Keratinocyte (primary cell): ENCODE results near the gene NPC2. TPM values are rescaled to one million over a fixed set of nuclear protein-coding genes. Genes with fewer than 3 reads are reported as not detected.
"Not testable (repeated sequence)": the region's sequence is repeated elsewhere in the genome, so short reads cannot be mapped to it uniquely, and the experiment has no call there.

Source experiments
- DNase-seq: peaks from one replicate; pipeline ENCODE4 v3.0.0-alpha.2; 2011; ENCODE audit warnings: low read depth, missing footprints, low spot score
- FAIRE-seq: peaks from 2 replicates; lab custom pipeline; 2011; peaks lifted over from hg19 to GRCh38; lab: Jason Lieb, UNC
- H2AFZ ChIP-seq: 2 replicates; pipeline ENCODE4 v1.6.0; 2012; ENCODE audit warnings: low read length, control low read depth, inconsistent platforms; ENCODE audit not compliant: control insufficient read depth
- H3K27ac ChIP-seq: 2 replicates; pipeline ENCODE4 v1.5.1; 2011; ENCODE audit warnings: low read length; ENCODE audit not compliant: control insufficient read depth, insufficient read depth
- H3K27me3 ChIP-seq: 3 replicates; pipeline ENCODE4 v1.6.0; 2011; ENCODE audit warnings: low read length; ENCODE audit not compliant: control insufficient read depth, insufficient read depth; ENCODE audit errors: extremely low read depth
- H3K36me3 ChIP-seq, 2 experiments: 2 replicates in 1 of 2; 3 replicates in 1 of 2; pipeline ENCODE4 v1.5.1; 2011; ENCODE audit warnings: low read length in 2 of 2, mild to moderate bottlenecking in 1 of 2; ENCODE audit not compliant: control insufficient read depth in 2 of 2, insufficient read depth in 2 of 2; ENCODE audit errors: extremely low read depth in 1 of 2
- H3K4me1 ChIP-seq: 3 replicates; pipeline ENCODE4 v1.5.1; 2011; ENCODE audit warnings: low read length; ENCODE audit not compliant: control insufficient read depth, insufficient read depth; ENCODE audit errors: extremely low read depth
- H3K4me2 ChIP-seq: 3 replicates; pipeline ENCODE4 v1.6.0; 2011; ENCODE audit warnings: low read depth, low read length; ENCODE audit not compliant: control insufficient read depth, insufficient read depth; ENCODE audit errors: extremely low read depth
- H3K4me3 ChIP-seq, 3 experiments: fragments of 200-600 bp in 1 of 3; sonication (generic) in 1 of 3; 2 replicates in 2 of 3; 3 replicates in 1 of 3; pipeline ENCODE4 v1.5.1; 2011 to 2016; ENCODE audit warnings: low read length in 3 of 3, mild to moderate bottlenecking in 3 of 3, control low read depth in 2 of 3, inconsistent platforms in 1 of 3, low read depth in 1 of 3, mixed read lengths in 1 of 3, mixed run types in 1 of 3, moderate library complexity in 1 of 3; ENCODE audit not compliant: control insufficient read depth in 2 of 3, insufficient read depth in 2 of 3; ENCODE audit errors: extremely low read depth in 1 of 3
- H3K79me2 ChIP-seq: 2 replicates; pipeline ENCODE4 v1.6.0; 2012; ENCODE audit warnings: low read length; ENCODE audit not compliant: control insufficient read depth, insufficient read depth
- H3K9ac ChIP-seq: 3 replicates; pipeline ENCODE4 v1.6.0; 2011; ENCODE audit warnings: low read length; ENCODE audit not compliant: control insufficient read depth, insufficient read depth; ENCODE audit errors: extremely low read depth
- H3K9me1 ChIP-seq: 3 replicates; pipeline ENCODE4 v1.6.0; 2011; ENCODE audit warnings: low read length; ENCODE audit not compliant: control insufficient read depth, insufficient read depth; ENCODE audit errors: extremely low read depth
- H3K9me3 ChIP-seq: 2 replicates; pipeline ENCODE4 v1.5.1; 2012; ENCODE audit warnings: low read depth, low read length; ENCODE audit not compliant: control insufficient read depth
- H4K20me1 ChIP-seq: 3 replicates; pipeline ENCODE4 v1.6.0; 2011; ENCODE audit warnings: low read length; ENCODE audit not compliant: control insufficient read depth, insufficient read depth; ENCODE audit errors: extremely low read depth
- CTCF ChIP-seq, 3 experiments: IDR thresholded peaks in 1 of 3; conservative IDR thresholded peaks in 1 of 3; optimal IDR thresholded peaks in 1 of 3; 2 replicates in 2 of 3; 3 replicates in 1 of 3; pipeline versions ENCODE3 to v1.5.1; 2011; ENCODE audit warnings: low read length in 3 of 3, mild to moderate bottlenecking in 3 of 3, moderate library complexity in 2 of 3, control low read depth in 1 of 3, inconsistent platforms in 1 of 3; ENCODE audit not compliant: insufficient read depth in 2 of 3; ENCODE audit errors: extremely low read depth in 1 of 3
- EZH2 ChIP-seq: IDR thresholded peaks from one replicate; pipeline ENCODE4 v1.6.1; 2012; ENCODE audit warnings: inconsistent platforms, mild to moderate bottlenecking, low read length, moderate library complexity
- dilution Hi-C: fragments of 300-500 bp; cut with MboI; formaldehyde crosslinking; loops from one replicate; pipeline ENCODE4 v1.7.0; 2020; ENCODE audit warnings: low sequenced_read_pairs; ENCODE audit not compliant: extremely low pct_ligation_motif_present
- polyA plus RNA-seq, 5 experiments: library from polyadenylated mRNA; depleted of rRNA in 3 of 5; stranded (reverse) in 3 of 5; stranded (forward) in 1 of 5; unstranded in 1 of 5; fragments of >200 nt; gene quantifications; 1 replicate in 1 of 5; 2 replicates in 3 of 5; 3 replicates in 1 of 5; pipeline versions ENCODE4 v1.2.1 to v1.2.3, GENCODE V29; 2011 to 2012; ENCODE audit warnings: missing spikeins in 2 of 5, low read depth in 1 of 5, low replicate concordance in 1 of 5

The NPC2 gene
- polyA plus RNA-seq, 1 donor (not counting 4 experiments of a cell fraction or from before 2014, with no cell fraction given): 221 TPM

GRCh38 chr14:74456684-74457564, 36.2 kb downstream of the NPC2 start:
- no peaks in the 10 kb centered on the region for H3K4me1 ChIP-seq
- dilution Hi-C loops: no loop called here
- no peak overlapping the region for H3K27ac ChIP-seq
- DNase-seq: no peak
- no peaks in the 10 kb centered on the region for H3K79me2 ChIP-seq
- TF ChIP-seq CTCF (optimal IDR thresholded peaks at IDR 0.05 in 1 of 3, IDR thresholded peaks at IDR 0.05 in 1 of 3, conservative IDR thresholded peaks at IDR 0.05 in 1 of 3; ENCODE audit: extremely low read depth in 1 of 3, insufficient read depth in 2 of 3, low read length in 3 of 3) (no peak), EZH2 (no peak)
- no peak overlapping the region for H3K4me2 ChIP-seq
- H3K4me3 ChIP-seq: no peak overlapping the region
- H4K20me1 ChIP-seq: no peaks in the 10 kb centered on the region
- no peak overlapping the region for H2AFZ ChIP-seq
- no peak for FAIRE-seq
- no peaks in the 10 kb centered on the region for H3K36me3 ChIP-seq
- no peaks in the 10 kb centered on the region for H3K9me3 ChIP-seq
- no peak overlapping the region for H3K9ac ChIP-seq
- no peaks in the 10 kb centered on the region for H3K9me1 ChIP-seq
- H3K27me3 ChIP-seq: peaks cover 6% of the 10 kb centered on the region

- H3K79me2 ChIP-seq, H3K9me3 ChIP-seq, H3K4me3 ChIP-seq, H2AFZ ChIP-seq, H3K36me3 ChIP-seq, H3K27me3 ChIP-seq, H3K9me1 ChIP-seq, H4K20me1 ChIP-seq, H3K4me1 ChIP-seq, H3K27ac ChIP-seq, H3K4me2 ChIP-seq, FAIRE-seq, H3K9ac ChIP-seq, DNase-seq, dilution Hi-C loops: not testable (repeated sequence)
Observed at GRCh38 chr14:74454397-74454796, 38.7 kb downstream of the NPC2 start.
